HepG2 (cell line): ENCODE measurements around the gene RTF1. TPM values are rescaled to one million over a fixed set of nuclear protein-coding genes. Genes with fewer than 3 reads are reported as not detected.
A peak's percentile ranks its signal among the peaks of the same experiment; 100 is the strongest.

Source experiments
- ATAC-seq: fragments of 200-7000 bp; cut with Tn5 transposase; 3 replicates; pipeline ENCODE4 v1.9.1; 2020; ENCODE audit warnings: mild to moderate bottlenecking, moderate library complexity
- BruUV-seq: library from RNA; stranded (reverse); fragments of 400-500 nt; replicated peaks from 2 replicates; lab custom pipeline; 2021; lab: Mats Ljungman, UMichigan
- CTCF ChIA-PET: fragments of 300-600 bp; formaldehyde crosslinking; extraction: SDS; loops from one replicate; lab custom pipeline; 2021; ENCODE audit warnings: low total read pairs, inconsistent platforms, low intra/inter-chr PET ratio; lab: Yijun Ruan, JAX
- POLR2A ChIA-PET: fragments of 350-600 bp; sonication (Branson Sonifier 250); formaldehyde crosslinking; loops from one replicate; lab custom pipeline; 2020; ENCODE audit warnings: antibody characterized with exemption, inconsistent platforms; lab: Yijun Ruan, JAX
- DNase-seq: peaks from one replicate; pipeline ENCODE4 v3.0.0-alpha.2; 2015; ENCODE audit warnings: low spot score
- FAIRE-seq: peaks from 3 replicates; lab custom pipeline; 2011; peaks lifted over from hg19 to GRCh38; lab: Jason Lieb, UNC
- H2AFZ ChIP-seq: one replicate; pipeline ENCODE4 v1.6.1; 2011; ENCODE audit warnings: low read length, inconsistent platforms
- H3K27ac ChIP-seq: fragments of 300-600 bp; 3 replicates; pipeline ENCODE4 v1.8.0; 2011; ENCODE audit warnings: mixed run types, mild to moderate bottlenecking, mixed read lengths, low read length, inconsistent platforms; ENCODE audit not compliant: insufficient read depth; ENCODE audit errors: extremely low read length
- H3K27me3 ChIP-seq, 2 experiments: fragments of 200-600 bp in 1 of 2; 2 replicates in 1 of 2; 3 replicates in 1 of 2; pipeline versions ENCODE4 v1.6.0 to v1.8.0; 2011; ENCODE audit warnings: low read length in 2 of 2, mild to moderate bottlenecking in 2 of 2, moderate library complexity in 2 of 2, inconsistent platforms in 1 of 2; ENCODE audit not compliant: insufficient read depth in 2 of 2, control insufficient read depth in 1 of 2
- H3K36me3 ChIP-seq, 2 experiments: fragments of 200-600 bp in 1 of 2; replicated peaks in 1 of 2; 2 replicates in 1 of 2; 3 replicates in 1 of 2; pipeline versions ENCODE4 v1.5.1 to v1.8.0; 2011; ENCODE audit warnings: low read length in 2 of 2, inconsistent platforms in 1 of 2; ENCODE audit not compliant: insufficient read depth in 2 of 2, control insufficient read depth in 1 of 2
- H3K4me1 ChIP-seq: 2 replicates; pipeline ENCODE4 v1.5.1; 2012; ENCODE audit warnings: low read length, inconsistent platforms; ENCODE audit not compliant: insufficient read depth
- H3K4me2 ChIP-seq: 2 replicates; pipeline ENCODE4 v1.6.0; 2011; ENCODE audit warnings: low read depth, low read length, inconsistent platforms
- H3K4me3 ChIP-seq, 3 experiments: fragments of 200-600 bp in 1 of 3; sonication (generic), shearing (Covaris generic) in 1 of 3; replicated peaks in 1 of 3; 2 replicates each; pipeline ENCODE4 v1.5.1; 2011 to 2016; ENCODE audit warnings: low read length in 3 of 3, inconsistent platforms in 2 of 3, low read depth in 2 of 3, mild to moderate bottlenecking in 2 of 3, control low read depth in 1 of 3, mixed read lengths in 1 of 3; ENCODE audit not compliant: insufficient read depth in 1 of 3
- H3K79me2 ChIP-seq: one replicate; pipeline ENCODE4 v1.6.1; 2011; ENCODE audit warnings: low read length, inconsistent platforms; ENCODE audit not compliant: insufficient read depth
- H3K9ac ChIP-seq: 2 replicates; pipeline ENCODE4 v1.6.0; 2011; ENCODE audit warnings: mild to moderate bottlenecking, low read depth, low read length, inconsistent platforms; ENCODE audit not compliant: insufficient read depth
- H3K9me3 ChIP-seq: 2 replicates; pipeline ENCODE4 v1.5.1; 2012; ENCODE audit warnings: mild to moderate bottlenecking, low read length
- H4K20me1 ChIP-seq: 2 replicates; pipeline ENCODE4 v1.6.0; 2011; ENCODE audit warnings: inconsistent platforms, mild to moderate bottlenecking, low read length, moderate library complexity; ENCODE audit not compliant: insufficient read depth
- AHR ChIP-seq: IDR thresholded peaks from 2 replicates; pipeline ENCODE4 v1.6.1; 2018; ENCODE audit warnings: missing genetic modification reagents, missing compliant biosample characterization
- BCLAF1 ChIP-seq: fragments of 450-650 bp; IDR thresholded peaks from 2 replicates; pipeline ENCODE4 v1.6.1; 2017; ENCODE audit warnings: mild to moderate bottlenecking
- GABPA ChIP-seq, 2 experiments: IDR thresholded peaks; 2 replicates each; pipeline ENCODE4 v1.6.1; 2011 to 2016; ENCODE audit warnings: low read depth in 2 of 2, low read length in 1 of 2, missing biosample characterization in 1 of 2, missing genetic modification characterization in 1 of 2
- HNF4A ChIP-seq: sonication (generic); formaldehyde crosslinking; IDR thresholded peaks from 2 replicates; pipeline ENCODE4 v1.4.0; 2020; ENCODE audit warnings: missing genetic modification reagents
- HOXA3 ChIP-seq: sonication (generic); formaldehyde crosslinking; IDR thresholded peaks from 2 replicates; pipeline ENCODE4 v1.5.0; 2020; ENCODE audit warnings: missing genetic modification reagents
- KDM5A ChIP-seq: fragments of 200-600 bp; sonication (generic); IDR thresholded peaks from 2 replicates; pipeline ENCODE4 v1.7.0; 2018; ENCODE audit warnings: antibody characterized with exemption, mild to moderate bottlenecking, low read length, borderline replicate concordance
- MAFK ChIP-seq, 2 experiments: IDR thresholded peaks in 1 of 2; conservative IDR thresholded peaks in 1 of 2; 2 replicates each; pipeline ENCODE4 v1.6.1; 2011; ENCODE audit warnings: improper control_type of control experiment in 2 of 2, low read length in 2 of 2
- MATR3 ChIP-seq: sonication (generic); formaldehyde crosslinking; IDR thresholded peaks from 2 replicates; pipeline ENCODE4 v1.4.0; 2020; ENCODE audit warnings: missing genetic modification reagents
- U2AF1 ChIP-seq: fragments of 200-400 bp; formaldehyde crosslinking; optimal IDR thresholded peaks from 2 replicates; pipeline ENCODE3; 2017; ENCODE audit warnings: mild to moderate bottlenecking, low read depth, low read length
- XBP1 ChIP-seq: sonication (generic); formaldehyde crosslinking; IDR thresholded peaks from 2 replicates; pipeline ENCODE4 v1.5.0; 2020; ENCODE audit warnings: missing genetic modification reagents
- ZNF3 ChIP-seq: IDR thresholded peaks from 2 replicates; pipeline ENCODE4 v1.7.0; 2017; ENCODE audit warnings: inconsistent platforms
- ZNF460 ChIP-seq: sonication (generic); formaldehyde crosslinking; IDR thresholded peaks from 2 replicates; pipeline ENCODE4 v1.5.1; 2020; ENCODE audit warnings: missing genetic modification reagents, mild to moderate bottlenecking, borderline replicate concordance
- WGBS: methylation state at CpG from one replicate; pipeline ENCODE4 v1.1.6; 2017; ENCODE audit warnings: low lambda C conversion rate; 5-methylcytosine and 5-hydroxymethylcytosine counted together
- in situ Hi-C: cut with HindIII; loops from 2 replicates; pipeline ENCODE4 v1.10.0; 2017; ENCODE audit warnings: low pct_unique_long_range_greater_than_20kb; ENCODE audit not compliant: extremely low pct_ligation_motif_present
- intact Hi-C: fragments of 100-400 bp; cut with micrococcal nuclease; formaldehyde crosslinking; loops from one replicate; pipeline ENCODE4 v1.10.0; 2022; ENCODE audit not compliant: unreplicated experiment
- polyA plus RNA-seq, 8 experiments: library from polyadenylated mRNA; depleted of rRNA in 3 of 8; stranded (reverse) in 7 of 8; unstranded in 1 of 8; fragments of >200 nt; fragmentation: Illumina TruSeq in 4 of 8; extraction: Trizol in 4 of 8; gene quantifications; 2 replicates each; pipeline versions ENCODE4 v1.2.1 to v1.2.3, GENCODE V29; 2011 to 2016; ENCODE audit warnings: low read depth in 4 of 8, missing spikeins in 1 of 8, mixed read lengths in 1 of 8; ENCODE audit not compliant: insufficient read depth in 1 of 8
- total RNA-seq, 5 experiments: library from RNA; depleted of rRNA; stranded (reverse); fragments of >200 nt; fragmentation: Illumina TruSeq; extraction: Trizol; gene quantifications; 2 replicates each; pipeline ENCODE4 v1.2.3, GENCODE V29; 2016; ENCODE audit warnings: low read depth in 1 of 5
- TF ChIP-seq, protein P1 (sequence below): sonication (generic); formaldehyde crosslinking; IDR thresholded peaks from 2 replicates; pipeline ENCODE4 v1.5.0; 2020; ENCODE audit warnings: missing genetic modification reagents
- TF ChIP-seq, protein P2 (sequence below): sonication (generic); formaldehyde crosslinking; IDR thresholded peaks from 2 replicates; pipeline ENCODE4 v1.9.0; 2022; ENCODE audit warnings: missing genetic modification reagents, mild to moderate bottlenecking, borderline replicate concordance
- TF ChIP-seq, protein P3 (sequence below): sonication (generic); formaldehyde crosslinking; IDR thresholded peaks from 2 replicates; pipeline ENCODE4 v1.4.0; 2020; ENCODE audit warnings: missing genetic modification reagents

Gene RTF1
- total and polyA plus RNA-seq, 2 of the 13 experiments (the other 11 are each of a cell fraction or from before 2014, with no cell fraction given) = 13.9 to 17.9 TPM

- POLR2A ChIA-PET = interaction anchor here (1.1 to 2.0 kb wide), 4 partner anchors 14 to 27 kb away, joined by 3 to 8 read pairs (median 7); partner anchors contain the start of genes ITPKA and RPAP1
- Histone ChIP-seq H3K4me1 (peaks cover 18% of the 10 kb centered on the region), H3K9me3 (no peaks in the 10 kb centered on the region), H2AFZ (no peak overlapping the region), H3K4me2 (peak overlapping the region; percentile 42), H4K20me1 (no peaks in the 10 kb centered on the region), H3K9ac (no peak overlapping the region; the same call in 1 of the 2 replicates), H3K4me3 (no peak overlapping the region), H3K27ac (peak overlapping the region; percentile 51), H3K79me2 (no peaks in the 10 kb centered on the region), H3K36me3 (peaks cover 0 to 2% of the 10 kb centered on the region in 2 experiments; a peak in 2 of 5 replicates), H3K27me3 (no peaks in the 10 kb centered on the region)
- no TSS peak for BruUV-seq
- DNase-seq = peak; percentile 70
- peak; percentile 64 for ATAC-seq
- intact Hi-C loops = no loop called here
- CTCF ChIA-PET = no interaction called here
- WGBS = 56% methylated on average over 8 of the region's 8 CpGs
- in situ Hi-C loops = no loop called here
- peak; percentile 4 for FAIRE-seq
- TF ChIP-seq MAFK (conservative IDR thresholded peaks at IDR 0.05 in 1 of 2, IDR thresholded peaks at IDR 0.05 in 1 of 2; ENCODE audit: low read length in 2 of 2) (no peak), HOXA3 (CRISPR knock-in tag) (peak; percentile 21; the same call in 1 of the 2 replicates), GABPA (IDR thresholded peaks at IDR 0.05; ENCODE audit: low read depth, low read length) (no peak), GABPA (CRISPR knock-in tag; IDR thresholded peaks at IDR 0.05; ENCODE audit: low read depth) (peak; percentile 75), XBP1 (CRISPR knock-in tag) (no peak), U2AF1 (no peak), KDM5A (no peak), MATR3 (CRISPR knock-in tag) (no peak), HNF4A (CRISPR knock-in tag) (peak; percentile 75), ZNF460 (no peak), AHR (CRISPR knock-in tag) (no peak), ZNF3 (CRISPR knock-in tag) (no peak), BCLAF1 (no peak)
- TF ChIP-seq, protein P1, sequence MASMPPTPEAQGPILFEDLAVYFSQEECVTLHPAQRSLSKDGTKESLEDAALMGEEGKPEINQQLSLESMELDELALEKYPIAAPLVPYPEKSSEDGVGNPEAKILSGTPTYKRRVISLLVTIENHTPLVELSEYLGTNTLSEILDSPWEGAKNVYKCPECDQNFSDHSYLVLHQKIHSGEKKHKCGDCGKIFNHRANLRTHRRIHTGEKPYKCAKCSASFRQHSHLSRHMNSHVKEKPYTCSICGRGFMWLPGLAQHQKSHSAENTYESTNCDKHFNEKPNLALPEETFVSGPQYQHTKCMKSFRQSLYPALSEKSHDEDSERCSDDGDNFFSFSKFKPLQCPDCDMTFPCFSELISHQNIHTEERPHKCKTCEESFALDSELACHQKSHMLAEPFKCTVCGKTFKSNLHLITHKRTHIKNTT (CRISPR knock-in tag) = no peak
- TF ChIP-seq, protein P2, sequence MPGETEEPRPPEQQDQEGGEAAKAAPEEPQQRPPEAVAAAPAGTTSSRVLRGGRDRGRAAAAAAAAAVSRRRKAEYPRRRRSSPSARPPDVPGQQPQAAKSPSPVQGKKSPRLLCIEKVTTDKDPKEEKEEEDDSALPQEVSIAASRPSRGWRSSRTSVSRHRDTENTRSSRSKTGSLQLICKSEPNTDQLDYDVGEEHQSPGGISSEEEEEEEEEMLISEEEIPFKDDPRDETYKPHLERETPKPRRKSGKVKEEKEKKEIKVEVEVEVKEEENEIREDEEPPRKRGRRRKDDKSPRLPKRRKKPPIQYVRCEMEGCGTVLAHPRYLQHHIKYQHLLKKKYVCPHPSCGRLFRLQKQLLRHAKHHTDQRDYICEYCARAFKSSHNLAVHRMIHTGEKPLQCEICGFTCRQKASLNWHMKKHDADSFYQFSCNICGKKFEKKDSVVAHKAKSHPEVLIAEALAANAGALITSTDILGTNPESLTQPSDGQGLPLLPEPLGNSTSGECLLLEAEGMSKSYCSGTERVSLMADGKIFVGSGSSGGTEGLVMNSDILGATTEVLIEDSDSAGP (CRISPR knock-in tag) = 0 out of 2 replicates have a peak, but pooled peaks have one; percentile 30
- TF ChIP-seq, protein P3, sequence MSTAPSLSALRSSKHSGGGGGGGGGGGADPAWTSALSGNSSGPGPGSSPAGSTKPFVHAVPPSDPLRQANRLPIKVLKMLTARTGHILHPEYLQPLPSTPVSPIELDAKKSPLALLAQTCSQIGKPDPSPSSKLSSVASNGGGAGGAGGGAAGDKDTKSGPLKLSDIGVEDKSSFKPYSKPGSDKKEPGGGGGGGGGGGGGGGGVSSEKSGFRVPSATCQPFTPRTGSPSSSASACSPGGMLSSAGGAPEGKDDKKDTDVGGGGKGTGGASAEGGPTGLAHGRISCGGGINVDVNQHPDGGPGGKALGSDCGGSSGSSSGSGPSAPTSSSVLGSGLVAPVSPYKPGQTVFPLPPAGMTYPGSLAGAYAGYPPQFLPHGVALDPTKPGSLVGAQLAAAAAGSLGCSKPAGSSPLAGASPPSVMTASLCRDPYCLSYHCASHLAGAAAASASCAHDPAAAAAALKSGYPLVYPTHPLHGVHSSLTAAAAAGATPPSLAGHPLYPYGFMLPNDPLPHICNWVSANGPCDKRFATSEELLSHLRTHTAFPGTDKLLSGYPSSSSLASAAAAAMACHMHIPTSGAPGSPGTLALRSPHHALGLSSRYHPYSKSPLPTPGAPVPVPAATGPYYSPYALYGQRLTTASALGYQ (CRISPR knock-in tag) = no peak
Observed at GRCh38 chr15:41517895-41518449, 101.1 kb downstream of the RTF1 start.
